ENCODE results near the gene GRIN3A.

GRIN3A gene

DNA sequence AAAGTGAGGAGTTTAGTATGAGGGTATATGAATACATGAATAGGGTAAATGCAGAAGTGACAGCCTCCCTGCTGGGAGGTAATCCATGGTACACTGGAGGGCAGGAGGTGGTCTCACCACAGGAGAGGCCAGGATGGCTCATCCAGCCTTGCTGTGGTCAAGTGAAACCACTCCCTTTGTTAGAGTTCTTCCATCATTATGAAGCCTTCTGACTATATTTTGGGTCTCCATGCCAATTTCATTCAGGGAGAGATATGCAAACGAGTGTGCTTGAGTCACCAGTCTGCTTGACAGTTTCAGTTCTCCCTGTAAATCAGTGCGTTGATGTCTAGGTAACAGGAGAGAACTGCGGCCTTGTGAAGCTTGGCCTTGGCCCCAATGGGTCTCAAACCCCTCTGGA, 160.1 kb downstream of the GRIN3A start:
- in situ Hi-C loops (cut with HindIII; ENCODE audit: low pct_ligation_motif_present, low sequenced_read_pairs): no loop called here
- TF ChIP-seq, protein P1, sequence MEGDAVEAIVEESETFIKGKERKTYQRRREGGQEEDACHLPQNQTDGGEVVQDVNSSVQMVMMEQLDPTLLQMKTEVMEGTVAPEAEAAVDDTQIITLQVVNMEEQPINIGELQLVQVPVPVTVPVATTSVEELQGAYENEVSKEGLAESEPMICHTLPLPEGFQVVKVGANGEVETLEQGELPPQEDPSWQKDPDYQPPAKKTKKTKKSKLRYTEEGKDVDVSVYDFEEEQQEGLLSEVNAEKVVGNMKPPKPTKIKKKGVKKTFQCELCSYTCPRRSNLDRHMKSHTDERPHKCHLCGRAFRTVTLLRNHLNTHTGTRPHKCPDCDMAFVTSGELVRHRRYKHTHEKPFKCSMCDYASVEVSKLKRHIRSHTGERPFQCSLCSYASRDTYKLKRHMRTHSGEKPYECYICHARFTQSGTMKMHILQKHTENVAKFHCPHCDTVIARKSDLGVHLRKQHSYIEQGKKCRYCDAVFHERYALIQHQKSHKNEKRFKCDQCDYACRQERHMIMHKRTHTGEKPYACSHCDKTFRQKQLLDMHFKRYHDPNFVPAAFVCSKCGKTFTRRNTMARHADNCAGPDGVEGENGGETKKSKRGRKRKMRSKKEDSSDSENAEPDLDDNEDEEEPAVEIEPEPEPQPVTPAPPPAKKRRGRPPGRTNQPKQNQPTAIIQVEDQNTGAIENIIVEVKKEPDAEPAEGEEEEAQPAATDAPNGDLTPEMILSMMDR (IDR thresholded peaks at IDR 0.05; ENCODE audit: low read depth, low read length, missing control alignments): no peak
- Histone ChIP-seq H3K27ac (no peak overlapping the region), H3K36me3 (replicated peaks) (no peaks in the 10 kb centered on the region), H3K4me3 (ENCODE audit: low read depth, low read length) (no peak overlapping the region), H3K27me3 (replicated peaks) (no peaks in the 10 kb centered on the region)
- DNase-seq: no peak

DNA sequence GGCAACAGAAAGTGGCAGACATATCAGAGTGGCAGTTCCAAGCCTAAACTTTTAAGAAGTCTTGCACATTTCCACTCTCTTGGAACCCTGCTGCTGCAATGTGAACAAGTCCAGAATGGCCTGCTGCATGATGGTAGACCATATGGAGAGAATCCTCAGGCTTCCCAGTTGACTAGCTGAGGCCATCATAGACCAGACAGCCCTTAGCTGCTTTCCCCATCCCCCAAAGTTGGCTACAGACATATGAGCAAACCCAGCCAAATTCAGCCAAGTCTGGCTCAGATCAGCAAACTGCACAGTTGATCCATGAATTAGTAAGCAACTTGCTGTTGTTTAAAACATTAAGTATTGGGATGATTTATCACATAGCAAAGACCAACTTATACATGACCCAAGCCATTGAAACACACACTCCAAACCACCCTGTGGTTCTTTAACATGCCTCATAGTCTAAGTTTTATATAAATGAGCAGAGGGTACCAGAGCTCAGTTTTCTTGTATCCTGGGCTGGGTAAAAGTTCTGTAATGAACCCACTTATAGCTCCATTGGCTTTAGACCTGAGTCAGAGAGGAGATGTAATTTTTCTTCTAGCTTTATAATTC, 163.6 kb downstream of the GRIN3A start:
- Histone ChIP-seq H3K36me3 (replicated peaks) (no peaks in the 10 kb centered on the region), H3K27me3 (replicated peaks) (no peaks in the 10 kb centered on the region), H3K27ac (no peak overlapping the region), H3K4me3 (ENCODE audit: low read depth, low read length) (no peak overlapping the region)
- TF ChIP-seq, protein P1 (IDR thresholded peaks at IDR 0.05; ENCODE audit: low read depth, low read length, missing control alignments): no peak
- no peak for DNase-seq
- in situ Hi-C loops (cut with HindIII; ENCODE audit: low pct_ligation_motif_present, low sequenced_read_pairs): no loop called here

DNA sequence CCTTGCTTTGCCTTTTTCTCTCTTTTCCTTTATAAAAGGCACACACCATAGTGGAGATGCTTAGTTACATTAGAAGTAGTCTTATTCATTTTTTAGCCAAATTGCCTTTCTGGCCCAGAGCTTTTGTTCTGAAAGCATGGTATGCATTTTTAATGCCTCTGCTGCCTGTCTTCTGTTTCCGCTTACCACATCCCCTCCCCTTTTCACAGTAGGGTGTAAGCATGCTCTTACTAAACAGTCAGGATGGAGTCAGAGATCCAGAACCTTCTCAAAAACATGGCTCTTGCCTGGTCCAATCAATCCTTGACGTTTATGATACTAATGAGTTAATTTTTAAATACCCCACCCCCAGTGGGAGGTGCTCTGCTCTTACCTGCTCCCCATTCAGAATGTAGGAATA, 166.1 kb downstream of the GRIN3A start:
- in situ Hi-C loops (cut with HindIII; ENCODE audit: low pct_ligation_motif_present, low sequenced_read_pairs): no loop called here

DNA sequence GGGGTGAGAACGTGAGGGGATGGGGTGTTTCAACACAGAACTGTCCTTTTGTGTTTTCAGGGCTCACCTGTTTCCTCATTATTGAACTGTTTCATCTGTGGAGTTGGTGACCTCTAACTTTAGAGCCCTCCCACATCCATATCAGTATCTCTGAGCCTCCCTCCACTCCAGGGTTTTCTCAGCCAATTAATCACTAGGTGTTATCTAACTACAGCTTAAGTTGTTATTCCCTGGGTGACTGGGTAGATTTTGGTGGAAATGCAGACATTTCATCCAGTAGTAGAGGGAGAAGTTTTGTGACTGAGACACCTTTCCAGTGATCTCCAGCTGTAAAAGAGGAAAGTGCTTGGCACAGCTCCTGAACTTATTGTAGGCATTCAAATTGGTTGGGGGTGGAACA, 167.3 kb downstream of the GRIN3A start:
- Histone ChIP-seq H3K36me3 (replicated peaks) (no peaks in the 10 kb centered on the region), H3K27ac (no peak overlapping the region), H3K4me3 (ENCODE audit: low read depth, low read length) (no peak overlapping the region), H3K27me3 (replicated peaks) (no peaks in the 10 kb centered on the region)
- in situ Hi-C loops (cut with HindIII; ENCODE audit: low pct_ligation_motif_present, low sequenced_read_pairs): no loop called here
- TF ChIP-seq, protein P1 (IDR thresholded peaks at IDR 0.05; ENCODE audit: low read depth, low read length, missing control alignments): no peak
- DNase-seq: no peak

More for the DNA sequence above, 166.1 kb downstream of the GRIN3A start:
- Histone ChIP-seq H3K36me3 (replicated peaks) (no peaks in the 10 kb centered on the region), H3K27me3 (replicated peaks) (no peaks in the 10 kb centered on the region), H3K4me3 (ENCODE audit: low read depth, low read length) (no peak overlapping the region), H3K27ac (no peak overlapping the region)
- DNase-seq: no peak
- TF ChIP-seq, protein P1 (IDR thresholded peaks at IDR 0.05; ENCODE audit: low read depth, low read length, missing control alignments): no peak

DNA sequence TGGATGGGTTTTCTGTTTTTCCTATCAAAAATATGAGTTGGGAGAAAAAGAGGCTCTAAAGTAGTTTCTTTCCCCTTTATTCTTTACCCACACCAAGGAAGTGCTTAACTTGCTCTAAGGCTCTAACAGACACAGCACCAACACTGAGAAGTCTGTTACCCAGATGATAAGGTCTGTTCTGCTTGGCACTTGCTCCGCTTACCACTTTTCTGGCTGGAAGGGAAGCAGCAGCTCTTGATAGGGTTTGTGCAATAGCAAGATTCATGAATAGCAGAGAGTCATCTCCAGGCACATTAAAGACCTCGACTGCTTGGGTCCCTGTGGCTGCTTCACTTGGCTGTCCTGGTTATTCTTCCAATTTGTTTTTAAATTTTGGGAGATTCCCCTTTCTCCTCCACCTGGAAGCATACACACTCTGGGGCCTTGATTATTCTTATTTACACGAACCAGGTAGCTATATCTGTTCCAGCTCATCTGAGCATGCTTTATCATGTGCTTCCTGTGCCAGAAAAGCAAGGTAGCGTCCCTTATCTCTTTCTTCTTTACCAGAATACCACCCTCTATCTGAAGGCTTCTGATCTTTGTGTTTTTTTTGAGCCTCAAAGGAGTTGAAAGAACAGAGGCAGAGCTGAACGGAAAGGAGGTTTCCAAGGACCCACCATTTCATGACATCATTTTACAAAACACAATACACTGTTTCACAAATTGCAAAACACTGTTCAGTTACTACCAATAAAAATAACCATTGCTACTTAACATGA, 168.5 kb downstream of the GRIN3A start:
- no peaks in the 10 kb centered on the region for H3K27me3 ChIP-seq (replicated peaks)
- TF ChIP-seq, protein P1 (IDR thresholded peaks at IDR 0.05; ENCODE audit: low read depth, low read length, missing control alignments): no peak
- no peak for DNase-seq
- in situ Hi-C loops (cut with HindIII; ENCODE audit: low pct_ligation_motif_present, low sequenced_read_pairs): no loop called here
- H3K4me3 ChIP-seq (ENCODE audit: low read depth, low read length): no peak overlapping the region
- H3K27ac ChIP-seq: no peak overlapping the region
- H3K36me3 ChIP-seq (replicated peaks): no peaks in the 10 kb centered on the region

Data from brain microvascular endothelial cell (primary cell).